VCaP (cell line): ENCODE measurements around the gene TES.
"Not testable (repeated sequence)": the region's sequence is repeated elsewhere in the genome, so short reads cannot be mapped to it uniquely, and the experiment has no call there.

Experiments
- H3K27ac ChIP-seq: fragments of 450-650 bp; 2 replicates; pipeline ENCODE4 v1.5.1; 2017
- TF ChIP-seq, protein P1 (sequence below): fragments of 450-650 bp; conservative IDR thresholded peaks from 2 replicates; pipeline ENCODE4 v1.5.1; 2017; ENCODE audit warnings: mild to moderate bottlenecking, moderate library complexity

Gene TES

GRCh38 chr7:116239020-116239419, 28.7 kb downstream of the TES start:
- H3K27ac ChIP-seq: no peak overlapping the region
- TF ChIP-seq, protein P1, sequence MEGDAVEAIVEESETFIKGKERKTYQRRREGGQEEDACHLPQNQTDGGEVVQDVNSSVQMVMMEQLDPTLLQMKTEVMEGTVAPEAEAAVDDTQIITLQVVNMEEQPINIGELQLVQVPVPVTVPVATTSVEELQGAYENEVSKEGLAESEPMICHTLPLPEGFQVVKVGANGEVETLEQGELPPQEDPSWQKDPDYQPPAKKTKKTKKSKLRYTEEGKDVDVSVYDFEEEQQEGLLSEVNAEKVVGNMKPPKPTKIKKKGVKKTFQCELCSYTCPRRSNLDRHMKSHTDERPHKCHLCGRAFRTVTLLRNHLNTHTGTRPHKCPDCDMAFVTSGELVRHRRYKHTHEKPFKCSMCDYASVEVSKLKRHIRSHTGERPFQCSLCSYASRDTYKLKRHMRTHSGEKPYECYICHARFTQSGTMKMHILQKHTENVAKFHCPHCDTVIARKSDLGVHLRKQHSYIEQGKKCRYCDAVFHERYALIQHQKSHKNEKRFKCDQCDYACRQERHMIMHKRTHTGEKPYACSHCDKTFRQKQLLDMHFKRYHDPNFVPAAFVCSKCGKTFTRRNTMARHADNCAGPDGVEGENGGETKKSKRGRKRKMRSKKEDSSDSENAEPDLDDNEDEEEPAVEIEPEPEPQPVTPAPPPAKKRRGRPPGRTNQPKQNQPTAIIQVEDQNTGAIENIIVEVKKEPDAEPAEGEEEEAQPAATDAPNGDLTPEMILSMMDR: no peak

GRCh38 chr7:116239434-116239833, 29.1 kb downstream of the TES start:
- no peak overlapping the region for H3K27ac ChIP-seq
- TF ChIP-seq, protein P1: no peak

DNA sequence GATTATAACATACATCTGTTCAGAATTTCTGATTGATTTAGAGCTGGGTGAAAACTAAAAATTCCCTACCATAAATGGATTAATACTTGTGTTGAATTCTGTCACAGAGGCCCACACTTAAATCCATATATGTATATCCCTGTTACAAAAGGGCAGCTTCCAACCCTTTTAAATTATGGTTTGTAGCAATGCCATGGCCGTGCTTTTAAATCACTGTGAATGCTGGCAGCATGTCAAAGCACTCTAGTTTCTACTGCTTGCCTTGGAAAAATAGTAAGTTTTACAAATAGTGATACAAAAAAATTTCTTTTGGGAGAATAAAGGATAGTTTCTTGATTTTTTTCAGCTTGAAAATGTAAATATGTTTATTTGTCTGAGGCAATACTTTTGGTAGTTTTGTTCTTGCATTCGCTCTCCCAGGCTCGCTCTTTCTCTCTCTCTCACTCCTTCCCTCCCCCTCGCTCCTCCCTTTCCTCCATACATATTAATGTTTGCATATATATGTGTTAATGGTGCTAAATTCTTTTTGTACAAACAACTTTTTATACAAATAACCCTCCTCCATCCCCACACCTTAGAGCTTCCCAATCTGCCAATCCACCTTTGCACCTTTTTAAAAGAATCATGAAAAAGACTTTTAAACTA, 29.8 kb downstream of the TES start:
- TF ChIP-seq, protein P1: no peak
- H3K27ac ChIP-seq: no peak overlapping the region

GRCh38 chr7:116241291-116241690, 31.0 kb downstream of the TES start:
- TF ChIP-seq, protein P1: no peak
- H3K27ac ChIP-seq: no peak overlapping the region

GRCh38 chr7:116242178-116242577, 31.8 kb downstream of the TES start:
- TF ChIP-seq, protein P1: peak; percentile 50
- H3K27ac ChIP-seq: no peak overlapping the region

DNA sequence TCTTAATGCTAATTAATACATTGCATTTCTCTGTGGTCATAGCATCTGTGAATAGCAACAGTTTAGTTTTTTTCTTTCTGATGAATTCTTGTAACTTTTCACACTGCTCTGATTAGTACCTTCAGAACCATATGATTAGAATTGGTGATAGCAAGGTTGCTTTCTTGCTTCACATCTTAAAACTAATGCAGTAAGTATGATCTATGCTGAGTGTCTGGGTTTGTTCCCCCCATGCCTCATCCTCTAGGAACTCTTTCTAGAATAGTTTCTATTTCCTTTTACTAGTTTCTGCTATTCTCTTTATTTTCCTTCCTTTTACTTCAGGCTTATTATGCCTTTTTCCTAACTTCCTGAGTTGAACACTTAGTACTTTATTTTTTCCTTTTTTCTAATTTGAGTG, 32.4 kb downstream of the TES start:
- TF ChIP-seq, protein P1: no peak
- no peak overlapping the region for H3K27ac ChIP-seq

DNA sequence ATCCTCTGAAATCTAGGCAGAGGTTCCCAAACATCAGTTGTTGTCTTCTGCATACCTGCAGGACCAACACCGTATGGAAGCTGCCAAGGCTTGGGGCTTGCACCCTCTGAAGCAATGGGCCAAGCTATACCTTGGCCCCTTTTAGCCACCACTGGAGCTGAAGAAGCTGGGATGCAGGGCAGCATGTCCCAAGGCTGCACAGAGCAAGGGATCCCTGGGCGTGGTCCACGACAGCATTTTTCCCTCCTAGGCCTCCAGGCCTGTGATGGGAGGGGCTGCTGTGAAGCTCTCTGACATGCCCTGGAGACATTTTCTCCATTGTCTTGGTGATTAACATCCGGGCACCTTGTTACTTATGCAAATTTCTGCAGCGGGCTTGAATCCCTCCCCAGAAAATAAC, 34.5 kb downstream of the TES start:
- not testable (repeated sequence) for H3K27ac ChIP-seq

- H3K27ac ChIP-seq: no peak overlapping the region
- TF ChIP-seq, protein P1: no peak
Measured at GRCh38 chr7:116246357-116246756, 36.0 kb downstream of the TES start.
